ENCODE data around the gene SELENOT.

The SELENOT gene

DNA sequence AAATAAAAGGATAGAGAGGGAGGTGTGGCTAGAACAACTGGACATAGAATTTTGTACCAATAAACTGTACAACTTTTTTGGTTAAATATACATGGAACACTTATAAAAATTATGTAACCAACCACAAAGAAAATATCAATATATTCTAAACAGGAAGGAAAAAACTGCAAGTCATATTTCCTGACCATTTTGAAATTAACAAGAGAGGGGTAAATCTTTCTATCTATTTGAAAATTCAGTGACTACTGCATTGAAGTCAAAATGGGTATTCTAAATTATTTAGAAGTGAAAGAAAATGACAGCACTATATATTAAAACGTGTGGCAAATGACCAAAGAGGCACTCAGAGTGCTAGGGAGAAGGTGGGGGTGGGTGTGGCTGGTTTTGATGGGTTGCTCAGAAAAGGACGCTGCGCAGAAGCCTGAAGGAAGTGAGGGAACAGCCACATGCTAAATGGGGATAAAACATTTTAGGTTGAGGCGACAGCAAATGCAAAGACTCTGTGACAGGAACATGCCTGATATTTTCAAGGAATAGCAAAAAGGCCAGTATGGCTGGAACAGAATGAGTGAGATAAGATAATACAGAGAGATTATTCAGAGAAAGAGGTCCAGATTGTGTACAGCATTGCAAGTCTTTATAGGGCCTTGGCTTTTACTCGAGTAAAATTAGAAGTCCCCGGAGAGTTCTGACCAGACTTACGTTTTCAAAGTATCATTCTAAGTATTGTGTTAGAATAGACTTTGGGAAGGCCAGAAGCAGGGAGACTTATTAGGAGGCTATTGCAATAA, 59.5 kb downstream of the SELENOT start:
- DNase-seq (ENCODE audit: low spot score) = no peak

DNA sequence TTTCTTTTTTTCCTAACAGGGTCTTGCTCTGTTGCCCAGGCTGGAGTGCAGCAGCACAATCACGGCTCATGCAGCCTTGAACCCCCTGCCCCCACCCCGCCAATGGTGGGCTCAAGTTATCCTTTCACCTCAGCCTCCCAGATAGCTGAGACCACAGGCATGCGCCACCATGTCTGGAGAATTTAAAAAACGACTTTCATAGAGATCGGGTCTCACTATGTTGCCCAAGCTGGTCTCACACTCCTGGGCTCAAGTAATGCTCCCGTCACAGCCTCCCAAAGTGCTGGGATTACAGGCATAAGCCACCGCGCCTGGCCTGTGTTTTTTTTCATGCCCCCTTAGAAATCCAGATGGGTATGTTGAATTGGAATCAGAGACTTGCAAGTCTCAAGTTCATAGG, 60.3 kb downstream of the SELENOT start:
- DNase-seq (ENCODE audit: low spot score) = no peak

DNA sequence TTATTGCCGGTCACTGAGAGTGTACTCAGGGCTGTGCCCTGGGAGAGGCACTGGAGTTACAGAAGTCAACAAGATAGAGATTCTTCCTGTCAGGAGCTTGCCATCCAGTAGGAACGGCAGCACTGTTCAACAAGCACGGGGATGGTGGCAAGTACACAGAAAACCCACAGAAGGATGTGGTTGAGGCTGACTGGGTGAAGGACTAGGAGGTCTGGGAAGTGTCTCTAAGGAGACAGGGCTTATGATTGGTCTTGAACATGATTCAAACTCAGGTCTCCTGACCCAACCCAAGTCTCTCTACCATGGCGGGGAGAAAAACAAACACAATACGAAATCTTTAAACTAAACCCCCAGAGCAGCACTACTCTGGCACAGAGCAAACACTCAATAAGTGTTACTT, 63.0 kb downstream of the SELENOT start:
- DNase-seq (ENCODE audit: low spot score) = no peak

DNA sequence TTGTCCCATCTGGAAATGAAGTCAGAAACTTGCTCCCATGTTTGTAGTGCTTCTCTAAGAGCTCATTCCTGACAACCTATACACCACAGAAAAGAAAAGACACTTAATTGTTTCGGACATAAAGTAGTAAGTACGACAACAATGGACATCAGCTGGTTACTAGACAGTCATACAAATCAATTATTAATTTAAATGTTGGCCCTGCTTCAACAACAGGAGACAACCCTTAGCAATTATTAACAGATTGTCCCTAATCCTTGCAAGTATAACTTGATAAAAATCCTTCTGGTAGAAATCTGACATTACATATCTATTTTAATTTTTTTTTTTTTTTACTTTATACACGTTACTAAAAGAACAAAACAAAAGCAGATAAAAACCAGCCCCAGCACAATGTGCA, 70.8 kb downstream of the SELENOT start:
- DNase-seq (ENCODE audit: low spot score) = no peak

DNA sequence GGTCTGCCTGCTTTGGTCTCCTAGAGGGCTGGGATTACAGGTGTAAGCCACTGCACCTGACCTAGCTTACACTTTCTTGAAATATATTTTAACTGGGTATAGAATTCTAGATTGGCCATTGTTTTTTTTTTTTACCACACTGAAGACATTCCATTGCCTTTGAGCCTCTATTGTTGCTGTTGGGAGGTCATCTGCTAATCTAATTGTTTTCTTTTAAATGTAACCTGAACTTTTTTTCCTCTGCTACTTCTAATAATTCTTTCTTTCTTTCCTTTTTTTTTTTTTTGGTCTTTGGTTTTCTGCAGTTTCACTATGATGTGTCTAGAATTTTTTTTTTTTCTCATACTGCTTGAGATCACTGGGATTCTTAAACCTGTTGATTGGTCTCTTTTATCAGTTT, 72.5 kb downstream of the SELENOT start:
- DNase-seq (ENCODE audit: low spot score) = no peak

Data from hematopoietic multipotent progenitor cell treated with erythropoietin and hydrocortisone succinate and interleukin-3 and kit ligand, for 15 days (in vitro differentiated cells).